Testis (tissue), 2 donors: Measurements from ENCODE around the gene CPNE7.

Experiments used
- CTCF ChIP-seq, 3 experiments: fragments of 450-650 bp in 2 of 3; fragments of 200-600 bp in 1 of 3; sonication (generic) in 1 of 3; IDR thresholded peaks; one replicate each; pipeline ENCODE4 v1.5.1; 2016 to 2019; ENCODE audit warnings: antibody characterized with exemption in 3 of 3, mild to moderate bottlenecking in 2 of 3, moderate library complexity in 1 of 3
- POLR2A ChIP-seq: fragments of 450-650 bp; IDR thresholded peaks from one replicate; pipeline ENCODE4 v1.6.1; 2017; ENCODE audit warnings: antibody characterized with exemption, mild to moderate bottlenecking, moderate library complexity

- TF ChIP-seq CTCF (IDR thresholded peaks at IDR 0.05) (no peak), POLR2A (no peak)
Observed at GRCh38 chr16:89623511-89624261, 48.1 kb downstream of the CPNE7 start.
